HG03432 (cell line): ENCODE results near the gene ATP5F1A.
A peak's percentile ranks its signal among the peaks of the same experiment; 100 is the strongest.
"Not testable (repeated sequence)": the region's sequence is repeated elsewhere in the genome, so short reads cannot be mapped to it uniquely, and the experiment has no call there.

Source experiments
- ATAC-seq: cut with Tn5 transposase; IDR thresholded peaks from one replicate; pipeline ENCODE4 v1.9.1; 2021; ENCODE audit warnings: mild to moderate bottlenecking, moderate library complexity; ENCODE audit not compliant: unreplicated experiment

The ATP5F1A gene

GRCh38 chr18:46097801-46098615 lies at the start of gene ATP5F1A:
Gene ATP5F1A (minus strand): TSS chr18:46098296. CDS start chr18:46098231, 65 bp downstream.
- peak; percentile 89 for ATAC-seq

DNA sequence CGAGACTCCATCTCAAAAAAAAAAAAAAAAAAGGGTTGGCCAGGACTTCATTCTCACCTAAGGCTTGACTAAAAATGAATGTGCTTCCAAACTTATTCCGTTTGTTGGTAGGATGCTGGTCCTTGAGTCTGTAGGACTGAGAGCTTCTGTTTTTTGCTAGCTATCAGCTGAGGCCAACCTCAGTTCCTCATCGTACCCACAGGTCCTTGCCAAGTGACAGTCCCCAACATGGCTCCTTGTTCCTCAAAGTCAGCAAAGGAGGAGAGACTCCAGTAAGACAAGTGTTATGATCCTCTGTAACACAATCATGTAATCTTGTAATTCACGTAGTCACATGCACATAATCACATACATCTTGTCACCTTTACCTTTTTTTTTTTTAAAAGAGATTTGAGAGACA lies 43.1 kb upstream of the ATP5F1A start:
- no peak for ATAC-seq

GRCh38 chr18:46140173-46140572 lies 42.1 kb upstream of the ATP5F1A start:
- no peak for ATAC-seq

GRCh38 chr18:46134920-46135675 lies 37.0 kb upstream of the ATP5F1A start:
- ATAC-seq = no peak

DNA sequence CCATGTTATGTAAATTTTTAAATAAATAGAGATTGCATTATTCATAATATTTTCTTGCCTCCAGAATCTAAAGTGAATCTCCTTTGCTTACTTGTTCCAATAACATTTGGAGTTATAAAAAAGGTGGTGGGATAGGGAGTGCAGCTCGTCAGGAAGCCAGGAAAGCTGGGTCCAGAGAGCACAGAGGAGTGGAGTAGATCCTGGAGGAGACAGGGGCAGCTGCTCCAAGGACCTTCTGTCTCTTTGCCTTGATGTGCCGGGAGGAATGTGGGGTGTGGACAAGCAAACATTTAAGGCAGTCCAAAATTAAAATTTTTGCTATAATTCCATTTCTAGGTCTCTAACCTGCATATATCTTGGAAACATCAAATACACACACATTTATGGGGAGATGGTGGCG lies 35.4 kb upstream of the ATP5F1A start:
- no peak for ATAC-seq

- ATAC-seq = not testable (repeated sequence)
Measured at GRCh38 chr18:46130549-46130948, 32.5 kb upstream of the ATP5F1A start.

DNA sequence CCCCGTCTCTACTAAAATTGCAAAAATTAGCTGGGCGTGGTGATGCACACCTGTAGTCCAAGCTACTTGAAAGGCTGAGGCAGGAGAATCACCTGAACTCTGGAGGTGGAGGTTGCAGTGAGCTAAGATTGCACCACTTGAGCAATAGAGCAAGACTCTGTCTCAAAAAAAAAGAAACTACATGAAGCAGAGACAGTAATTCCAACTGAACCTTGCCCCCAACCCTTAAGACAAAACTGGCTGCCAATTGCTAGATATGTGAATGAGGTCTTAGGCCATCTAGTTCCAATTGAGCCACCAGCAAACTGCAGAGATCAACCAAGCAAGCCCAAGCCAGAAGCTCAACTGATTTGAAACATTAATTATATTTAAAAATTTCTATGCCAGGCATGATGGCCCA lies 32.0 kb upstream of the ATP5F1A start:
- no peak for ATAC-seq

- ATAC-seq = not testable (repeated sequence)
Measured at GRCh38 chr18:46126625-46127024, 28.5 kb upstream of the ATP5F1A start.

GRCh38 chr18:46113751-46114150 lies 15.7 kb upstream of the ATP5F1A start:
- ATAC-seq = no peak

DNA sequence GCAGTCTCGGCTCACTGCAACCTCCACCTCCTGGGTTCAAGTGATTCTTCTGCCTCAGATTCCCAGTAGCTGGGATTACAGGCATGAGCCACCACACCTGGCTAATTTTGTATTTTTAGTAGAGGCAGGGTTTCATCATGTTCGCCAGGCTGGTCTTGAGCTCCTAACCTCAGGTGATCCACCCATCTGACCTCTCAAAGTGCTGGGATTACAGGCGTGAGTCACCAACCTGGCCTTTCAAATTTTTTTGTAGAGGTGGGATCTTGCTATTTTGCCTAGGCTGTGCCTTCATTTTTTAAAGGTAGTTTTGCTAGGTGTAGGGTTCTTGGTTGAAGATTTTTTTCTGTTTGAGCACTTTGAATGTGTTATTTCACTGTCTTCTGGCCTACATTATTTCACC lies 12.3 kb upstream of the ATP5F1A start:
- no peak for ATAC-seq

GRCh38 chr18:46109386-46109785 lies 11.3 kb upstream of the ATP5F1A start:
- no peak for ATAC-seq

DNA sequence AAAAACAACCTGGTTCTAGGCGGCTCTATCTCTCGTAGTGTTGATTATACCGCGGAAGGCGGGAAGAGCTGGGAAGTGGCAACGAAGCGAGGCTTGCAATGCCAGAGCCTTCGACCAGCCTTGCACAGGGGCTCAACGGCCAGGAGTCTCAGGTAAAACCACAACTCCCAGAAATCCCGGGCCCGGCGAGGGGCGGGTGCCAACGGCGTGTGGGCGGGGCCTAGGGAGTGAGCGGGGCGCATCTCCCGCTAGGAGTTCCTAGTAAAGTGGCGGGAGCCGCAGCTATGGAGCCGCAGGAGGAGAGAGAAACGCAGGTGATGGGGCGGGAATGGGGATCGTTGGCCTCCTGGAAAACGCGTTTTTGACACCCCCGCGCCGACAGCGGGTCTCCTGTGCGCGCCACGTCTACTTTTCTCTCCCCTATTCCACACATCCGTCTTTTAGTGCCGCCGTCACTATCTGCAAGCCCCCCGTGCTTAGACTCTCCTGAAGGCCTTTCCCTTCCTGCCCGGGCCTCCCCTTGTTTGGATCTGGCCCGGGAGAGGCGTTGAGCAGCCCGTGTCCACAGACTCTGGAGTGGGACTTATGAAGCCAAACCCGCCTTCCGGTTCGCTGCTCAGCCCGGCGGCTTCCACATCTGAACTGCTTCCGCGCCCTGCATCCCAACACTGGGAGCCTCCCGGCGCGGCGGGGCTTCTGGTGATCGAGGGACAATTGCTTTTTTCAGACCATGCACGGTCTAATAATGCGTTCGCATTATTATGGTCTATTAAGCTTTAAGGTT lies 6.2 kb upstream of the ATP5F1A start, which contains the start of gene HAUS1:
HAUS1 (plus strand) TSS at position 258 of the 784 bp plus-strand sequence; CDS start at position 285, 27 bp downstream.
- peak; percentile 98 for ATAC-seq

GRCh38 chr18:46099463-46099862 lies 1.4 kb upstream of the ATP5F1A start:
- ATAC-seq = no peak

- ATAC-seq = no peak
Measured at GRCh38 chr18:46098616-46098933, 479 bp upstream of the ATP5F1A start.

- peak; percentile 19 for ATAC-seq
Measured at GRCh38 chr18:46097431-46097800, 680 bp downstream of the ATP5F1A start.

DNA sequence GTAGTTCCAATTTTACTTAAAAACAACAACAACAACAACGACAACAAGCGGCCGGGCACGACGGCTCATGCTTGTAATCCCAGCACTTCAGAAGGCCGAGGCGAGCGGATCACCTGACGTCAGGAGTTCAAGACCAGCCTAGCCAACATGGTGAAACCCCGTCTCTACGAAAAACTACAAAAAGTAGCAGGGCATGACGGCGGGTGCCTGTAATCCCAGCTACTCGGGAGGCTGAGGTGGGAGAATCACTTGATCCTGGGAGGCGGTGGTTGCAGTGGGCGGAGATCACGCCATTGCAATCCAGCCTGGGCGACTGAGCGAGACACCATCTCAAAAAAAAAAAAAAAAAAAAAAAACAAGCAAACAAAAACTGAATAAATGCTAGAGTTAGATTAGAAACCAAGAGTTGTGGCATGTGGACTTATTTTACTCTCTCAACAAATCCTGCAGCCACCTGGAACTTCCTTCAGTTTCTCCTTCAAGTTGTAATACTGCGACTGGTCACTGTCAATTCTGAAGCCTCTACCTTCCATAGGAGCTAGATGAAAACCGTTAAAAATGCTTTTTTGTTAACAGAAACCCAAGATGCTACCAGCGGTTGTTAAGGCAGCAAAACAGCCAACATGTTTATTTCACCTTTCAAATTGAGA lies 1.3 kb downstream of the ATP5F1A start:
- no peak for ATAC-seq

- ATAC-seq = no peak
Measured at GRCh38 chr18:46095532-46095931, 2.6 kb downstream of the ATP5F1A start.

GRCh38 chr18:46088501-46088900 lies 9.6 kb downstream of the ATP5F1A start:
- not testable (repeated sequence) for ATAC-seq

GRCh38 chr18:46084431-46084830 lies 13.7 kb downstream of the ATP5F1A start:
- ATAC-seq = no peak

DNA sequence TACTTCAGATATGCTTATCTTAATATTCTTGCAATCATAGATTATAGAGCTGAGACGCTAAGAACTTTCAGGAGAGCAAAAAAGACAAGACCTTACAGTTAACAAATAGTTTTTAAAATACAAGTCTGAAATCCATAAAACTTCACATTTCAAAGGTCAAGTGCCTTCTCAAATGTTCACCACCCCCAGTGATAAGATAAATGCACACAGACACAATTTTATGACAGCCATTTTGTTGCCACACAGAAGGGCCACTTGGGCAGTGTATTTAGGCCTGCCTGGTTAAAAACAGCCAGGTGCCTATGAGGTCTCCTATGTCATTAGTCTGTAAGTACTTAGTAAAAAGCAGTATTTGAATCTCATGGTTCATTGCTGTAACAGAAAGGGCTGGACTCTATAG lies 17.9 kb downstream of the ATP5F1A start:
- ATAC-seq = no peak

- no peak for ATAC-seq
Measured at GRCh38 chr18:46079336-46079735, 18.8 kb downstream of the ATP5F1A start.
